Breast epithelium (tissue), 3 donors: Measurements from ENCODE around the gene ZG16B.

Source experiments
- POLR2A ChIP-seq: fragments of 450-650 bp; IDR thresholded peaks from one replicate; pipeline ENCODE4 v1.6.1; 2016; ENCODE audit warnings: antibody characterized with exemption, mild to moderate bottlenecking, moderate library complexity
- TF ChIP-seq, protein P1 (sequence below), 3 donors: fragments of 450-650 bp; IDR thresholded peaks; one replicate each; pipeline ENCODE4 v1.5.1; 2016 to 2017; ENCODE audit warnings: antibody characterized with exemption in 3 of 3, mild to moderate bottlenecking in 3 of 3, moderate library complexity in 3 of 3

DNA sequence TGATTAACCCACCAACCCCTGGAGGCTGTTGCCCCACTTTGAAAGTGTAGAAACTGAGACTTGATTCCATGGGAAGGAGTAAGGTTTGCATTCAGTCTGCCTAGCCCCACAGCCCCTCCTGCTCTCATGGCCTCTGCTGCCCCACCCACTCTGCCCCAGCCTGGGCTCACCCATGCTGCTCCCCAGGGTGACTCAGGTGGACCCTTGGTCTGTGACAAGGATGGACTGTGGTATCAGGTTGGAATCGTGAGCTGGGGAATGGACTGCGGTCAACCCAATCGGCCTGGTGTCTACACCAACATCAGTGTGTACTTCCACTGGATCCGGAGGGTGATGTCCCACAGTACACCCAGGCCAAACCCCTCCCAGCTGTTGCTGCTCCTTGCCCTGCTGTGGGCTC, 25.4 kb upstream of the ZG16B start:
- TF ChIP-seq, protein P1, sequence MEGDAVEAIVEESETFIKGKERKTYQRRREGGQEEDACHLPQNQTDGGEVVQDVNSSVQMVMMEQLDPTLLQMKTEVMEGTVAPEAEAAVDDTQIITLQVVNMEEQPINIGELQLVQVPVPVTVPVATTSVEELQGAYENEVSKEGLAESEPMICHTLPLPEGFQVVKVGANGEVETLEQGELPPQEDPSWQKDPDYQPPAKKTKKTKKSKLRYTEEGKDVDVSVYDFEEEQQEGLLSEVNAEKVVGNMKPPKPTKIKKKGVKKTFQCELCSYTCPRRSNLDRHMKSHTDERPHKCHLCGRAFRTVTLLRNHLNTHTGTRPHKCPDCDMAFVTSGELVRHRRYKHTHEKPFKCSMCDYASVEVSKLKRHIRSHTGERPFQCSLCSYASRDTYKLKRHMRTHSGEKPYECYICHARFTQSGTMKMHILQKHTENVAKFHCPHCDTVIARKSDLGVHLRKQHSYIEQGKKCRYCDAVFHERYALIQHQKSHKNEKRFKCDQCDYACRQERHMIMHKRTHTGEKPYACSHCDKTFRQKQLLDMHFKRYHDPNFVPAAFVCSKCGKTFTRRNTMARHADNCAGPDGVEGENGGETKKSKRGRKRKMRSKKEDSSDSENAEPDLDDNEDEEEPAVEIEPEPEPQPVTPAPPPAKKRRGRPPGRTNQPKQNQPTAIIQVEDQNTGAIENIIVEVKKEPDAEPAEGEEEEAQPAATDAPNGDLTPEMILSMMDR (IDR thresholded peaks at IDR 0.05) = no peak
- TF ChIP-seq POLR2A = no peak
